ENCODE measurements around the gene RSBN1L.

- TF ChIP-seq TARDBP (IDR thresholded peaks at IDR 0.05) (no peak), NFRKB (IDR thresholded peaks at IDR 0.05) (no peak), FOXM1 (IDR thresholded peaks at IDR 0.05; ENCODE audit: borderline replicate concordance) (no peak), SP1 (IDR thresholded peaks at IDR 0.05) (no peak), ARNT (IDR thresholded peaks at IDR 0.05) (no peak), BHLHE40 (IDR thresholded peaks at IDR 0.05; ENCODE audit: borderline replicate concordance) (no peak), ELF4 (IDR thresholded peaks at IDR 0.05) (no peak), SUZ12 (IDR thresholded peaks at IDR 0.05) (no peak)
Observed at GRCh38 chr7:77716804-77717203, 20.5 kb downstream of the RSBN1L start.

All from HEK293T (cell line).